ENCODE measurements around the gene CRLF2. TPM values are rescaled to one million over a fixed set of nuclear protein-coding genes. Genes with fewer than 3 reads are reported as not detected.

The CRLF2 gene
- total RNA-seq, 5 donors from 2014 or later (not counting 1 experiment from before 2014, with no cell fraction given) = 0.48 to 1.9 (median 0.82) TPM

- CTCF ChIA-PET = no interaction called here
- POLR2A ChIA-PET = no interaction called here
- ATAC-seq (replicated peaks in 1 of 4) = no peak
Measured at GRCh38 chrX:1144293-1144692, 68.2 kb downstream of the CRLF2 start.

More at GRCh38 chrX:1144293-1144692, 68.2 kb downstream of the CRLF2 start:
- no peaks in the 10 kb centered on the region for H3K9me3 Mint-ChIP-seq
- no peak overlapping the region for H3K27ac Mint-ChIP-seq
- Histone ChIP-seq H3K9me3 (no peaks in the 10 kb centered on the region), H3K4me1 (ENCODE audit: control insufficient read depth in 1 of 2, extremely low read depth in 1 of 2, insufficient read depth in 2 of 2, low read length in 2 of 2) (no peaks in the 10 kb centered on the region), H3K27me3 (replicated peaks in 1 of 2; ENCODE audit: control insufficient read depth in 2 of 2, extremely low read depth in 1 of 2, insufficient read depth in 2 of 2, low read length in 1 of 2) (peaks cover 0 to 19% of the 10 kb centered on the region in 2 experiments), H3K27ac (ENCODE audit: low read length) (no peak overlapping the region), H3K4me3 (ENCODE audit: control insufficient read depth in 1 of 2, extremely low read depth in 1 of 2, low read length in 1 of 2) (no peak overlapping the region), H3K36me3 (ENCODE audit: control insufficient read depth in 2 of 2, extremely low read depth in 1 of 2, insufficient read depth in 1 of 2, low read length in 1 of 2) (no peaks in the 10 kb centered on the region)
- peaks cover 5 to 8% of the 10 kb centered on the region in 2 donors for H3K27me3 Mint-ChIP-seq
- 82% methylated on average over 5 of the region's 11 CpGs for WGBS (ENCODE audit: insufficient coverage)
- H3K36me3 Mint-ChIP-seq = no peaks in the 10 kb centered on the region
- no peaks in the 10 kb centered on the region for H3K4me1 Mint-ChIP-seq
- DNase-seq = no peak
- H3K4me3 Mint-ChIP-seq = no peak overlapping the region

Other genes with a start within 250 kb of the CRLF2 start
- under 1 TPM in 4 of 5 donors, not detected in 1; 0.26 to 0.78 (median 0.47) TPM for gene CSF2RA, start 56.2 kb upstream of the CRLF2 start, total RNA-seq
- under 1 TPM; 0.16 to 0.75 (median 0.35) TPM for gene IL3RA, start 124.1 kb upstream of the CRLF2 start, total RNA-seq
- 100 to 1,000 TPM; 293 to 355 (median 334) TPM for gene SLC25A6, start 179.5 kb upstream of the CRLF2 start, total RNA-seq
- 10 to 100 TPM; 44.9 to 48.8 (median 45.4) TPM for gene ASMTL, start 240.3 kb upstream of the CRLF2 start, total RNA-seq